Medulla oblongata (tissue), 1 donor: ENCODE data around the gene NBAS.
"Not testable (repeated sequence)": the region's sequence is repeated elsewhere in the genome, so short reads cannot be mapped to it uniquely, and the experiment has no call there.

ENCODE experiments used
- DNase-seq: peaks from one replicate; pipeline ENCODE4 v3.0.0-alpha.2; 2015; ENCODE audit errors: extremely low spot score

Gene NBAS

GRCh38 chr2:15527074-15527739 lies 33.9 kb downstream of the NBAS start:
- DNase-seq = no peak

GRCh38 chr2:15521641-15522181 lies 39.4 kb downstream of the NBAS start:
- no peak for DNase-seq

GRCh38 chr2:15520346-15520745 lies 40.8 kb downstream of the NBAS start:
- no peak for DNase-seq

- not testable (repeated sequence) for DNase-seq
These were observed 42.4 kb downstream of the NBAS start for GRCh38 chr2:15518759-15519158.

- no peak for DNase-seq
These were observed 43.3 kb downstream of the NBAS start for GRCh38 chr2:15517793-15518192.

DNA sequence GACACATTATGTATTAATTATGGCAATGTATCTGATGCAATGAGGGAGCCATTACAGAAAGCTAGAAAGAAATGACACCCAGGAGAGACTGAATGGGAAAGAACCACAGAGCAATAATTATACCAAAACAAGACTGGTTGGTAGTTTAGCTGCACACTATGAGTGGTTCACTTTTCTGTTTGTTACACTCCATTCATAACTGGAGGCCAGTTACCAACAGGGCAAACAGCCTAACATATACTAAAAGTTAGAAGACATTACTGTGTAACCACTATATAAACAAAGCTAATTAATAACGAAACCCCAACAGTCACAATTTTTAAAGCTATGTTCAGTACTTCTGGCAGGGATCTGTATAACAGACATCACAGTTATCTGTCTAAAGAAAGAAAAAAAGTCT lies 49.4 kb downstream of the NBAS start:
- DNase-seq = no peak

GRCh38 chr2:15510552-15510951 lies 50.6 kb downstream of the NBAS start:
- DNase-seq = no peak

DNA sequence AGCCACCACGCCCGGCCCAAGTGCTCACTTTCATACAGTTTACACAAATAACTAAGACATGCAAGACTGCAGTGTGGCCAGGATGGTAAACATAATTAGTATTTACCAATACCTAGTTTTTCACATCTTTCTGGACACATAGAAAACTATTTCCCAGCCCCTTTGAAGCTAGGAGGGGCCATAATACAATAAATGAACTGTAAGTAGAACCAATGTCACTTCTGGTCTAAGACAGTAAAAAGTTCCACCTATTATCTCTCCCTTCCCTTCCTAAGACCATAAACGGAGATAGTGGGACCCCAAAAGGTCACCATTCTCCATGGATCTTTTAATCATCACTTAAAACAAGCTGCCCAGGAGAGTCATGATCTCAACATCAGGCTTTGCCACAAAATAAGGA lies 51.0 kb downstream of the NBAS start:
- DNase-seq = no peak

DNA sequence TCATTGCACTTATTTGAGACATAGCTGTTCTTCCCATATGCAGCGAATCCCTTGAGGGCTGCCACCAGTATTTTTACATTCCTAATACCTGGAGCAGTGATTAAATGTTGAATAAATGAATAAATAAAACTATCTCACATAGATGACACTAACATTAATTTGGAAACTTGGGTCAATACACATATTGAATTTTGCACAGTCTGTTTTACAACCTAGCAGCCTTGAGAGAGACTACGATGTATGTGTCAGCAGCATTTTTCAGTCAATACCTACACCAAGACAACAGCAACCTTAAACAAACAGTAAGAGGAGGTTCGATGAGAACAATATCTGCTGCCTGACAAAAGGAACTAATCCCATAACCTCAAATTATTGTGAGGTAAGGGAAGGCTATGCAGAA lies 53.4 kb downstream of the NBAS start:
- no peak for DNase-seq

DNA sequence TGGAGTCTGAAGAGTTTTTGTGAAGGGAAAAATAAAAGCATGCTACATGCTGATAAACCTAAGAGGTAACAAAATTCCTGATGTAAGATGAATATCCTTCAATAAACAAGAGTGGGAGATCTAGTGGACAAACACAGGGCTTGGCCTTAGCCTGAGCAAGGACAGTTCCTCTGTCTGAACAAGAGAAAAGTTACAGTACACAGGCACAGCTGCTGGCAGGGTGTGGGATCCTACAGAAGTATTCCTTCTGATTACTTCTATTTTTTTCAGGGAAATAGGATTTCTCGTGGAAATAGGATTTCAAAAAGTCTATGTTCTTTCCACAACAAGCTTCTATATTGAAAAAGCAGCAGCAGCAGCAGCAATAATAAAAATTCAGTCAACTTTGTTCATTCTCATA lies 54.1 kb downstream of the NBAS start:
- no peak for DNase-seq

DNA sequence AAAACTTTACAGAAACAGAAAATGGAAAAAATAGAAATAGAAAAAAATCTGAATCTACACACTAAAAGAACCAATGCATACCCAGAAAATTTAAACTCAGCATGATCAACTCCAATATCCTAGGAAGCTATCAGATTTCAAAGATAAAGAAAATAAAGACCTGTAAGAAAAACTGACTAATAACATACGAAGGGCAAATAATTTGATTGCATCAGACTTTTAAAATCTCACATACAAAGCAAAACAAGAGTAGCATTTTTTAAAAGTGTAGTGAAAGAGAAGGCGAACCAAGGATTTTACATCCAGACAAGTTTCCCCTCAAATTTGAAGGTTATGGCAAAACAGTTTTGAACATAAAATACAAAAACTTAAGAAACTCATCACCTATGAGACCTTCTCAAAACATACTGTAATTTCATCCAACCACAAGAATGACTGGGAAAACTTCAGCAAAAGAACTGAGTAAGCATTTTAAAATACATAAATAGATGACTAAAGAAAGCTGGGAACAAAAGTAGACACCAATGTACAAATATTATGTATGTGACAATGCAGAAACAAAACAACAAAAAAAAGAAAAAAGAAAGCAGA lies 54.8 kb downstream of the NBAS start:
- no peak for DNase-seq

GRCh38 chr2:15504882-15505663 lies 56.1 kb downstream of the NBAS start:
- DNase-seq = no peak

- DNase-seq = not testable (repeated sequence)
These were observed 61.9 kb downstream of the NBAS start for GRCh38 chr2:15499251-15499650.

DNA sequence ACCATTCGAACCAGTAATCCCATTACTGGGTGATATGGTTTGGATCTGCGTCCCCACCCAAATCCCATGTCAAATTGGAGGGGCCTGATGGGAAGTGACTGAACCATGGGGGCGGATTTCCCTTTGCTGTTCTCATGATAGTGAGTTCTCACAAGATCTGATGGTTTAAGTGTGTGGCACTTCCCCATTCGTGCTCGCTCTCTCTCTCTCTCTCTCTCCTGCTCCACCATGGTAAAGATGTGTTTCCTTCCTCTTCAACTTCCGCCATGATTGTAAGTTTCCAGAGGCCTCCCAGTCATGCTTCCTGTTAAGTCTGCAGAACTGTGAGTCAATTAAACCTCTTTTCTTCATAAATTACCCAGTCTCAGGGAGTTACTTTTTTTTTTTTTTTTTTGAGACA lies 62.6 kb downstream of the NBAS start:
- no peak for DNase-seq

- DNase-seq = no peak
These were observed 66.3 kb downstream of the NBAS start for GRCh38 chr2:15494877-15495276.

GRCh38 chr2:15492773-15493325 lies 68.3 kb downstream of the NBAS start:
- no peak for DNase-seq

- DNase-seq = no peak
These were observed 74.4 kb downstream of the NBAS start for GRCh38 chr2:15486770-15487169.

GRCh38 chr2:15485949-15486348 lies 75.2 kb downstream of the NBAS start:
- DNase-seq = no peak

DNA sequence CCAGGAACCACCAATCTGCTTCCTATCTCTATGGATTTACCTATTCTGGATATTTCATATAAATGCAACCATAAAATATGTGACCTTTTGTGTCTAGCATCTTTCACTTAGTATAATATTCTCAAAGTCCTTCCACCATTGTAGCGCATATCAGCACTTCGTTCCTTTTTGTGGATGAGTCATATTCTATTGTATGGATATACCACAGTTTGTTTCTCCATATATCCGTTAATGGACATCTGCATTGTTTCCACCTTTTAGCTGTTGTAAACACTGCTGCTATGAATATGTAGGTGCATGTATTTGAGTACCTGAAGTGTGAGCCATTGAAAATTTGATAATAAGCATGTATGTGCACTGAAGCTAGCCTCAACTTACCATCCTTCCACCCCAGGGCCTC lies 80.1 kb downstream of the NBAS start:
- no peak for DNase-seq

GRCh38 chr2:15480552-15480951 lies 80.6 kb downstream of the NBAS start:
- no peak for DNase-seq

DNA sequence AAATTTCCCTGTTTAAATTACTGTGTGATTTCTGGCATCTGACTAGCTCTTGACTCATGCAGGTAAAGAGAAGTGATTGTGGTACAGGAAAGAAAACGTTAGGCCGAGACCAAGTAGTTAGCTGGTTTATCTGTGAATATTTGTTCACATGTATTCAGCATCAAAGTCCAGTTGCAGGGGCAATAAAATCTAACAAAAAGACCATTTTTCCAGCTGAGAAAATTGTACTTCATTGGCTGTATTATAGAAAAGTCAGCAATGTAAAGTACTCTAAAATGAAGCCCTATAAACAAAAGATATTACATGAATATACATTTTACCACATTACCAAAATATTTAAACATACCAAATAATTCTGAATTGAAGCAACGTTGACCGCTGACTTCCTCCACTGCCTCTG lies 88.3 kb downstream of the NBAS start:
- DNase-seq = no peak

GRCh38 chr2:15472133-15472532 lies 89.0 kb downstream of the NBAS start:
- no peak for DNase-seq

DNA sequence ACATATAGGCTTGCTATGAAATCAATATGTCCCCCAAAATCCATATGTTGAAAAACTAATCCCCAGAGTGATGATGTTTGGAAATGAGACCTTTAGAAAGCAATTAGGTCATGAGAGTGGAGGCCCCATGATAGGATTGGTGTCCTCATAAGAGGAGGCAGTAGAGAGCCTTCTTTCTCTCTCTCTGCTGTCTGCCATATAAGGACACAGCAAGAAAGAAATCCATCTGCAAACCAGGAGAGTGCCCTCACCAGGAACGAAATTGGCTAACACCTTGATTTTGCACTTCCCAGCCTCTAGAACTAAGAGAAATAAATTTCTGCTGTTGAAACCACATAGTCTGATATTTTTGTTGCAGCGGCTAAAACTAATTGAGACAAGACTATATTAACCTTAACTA lies 89.5 kb downstream of the NBAS start:
- no peak for DNase-seq
